HCT116 (cell line): ENCODE data around the gene ATP6V0D1. TPM values are rescaled to one million over a fixed set of nuclear protein-coding genes. Genes with fewer than 3 reads are reported as not detected.

Experiments used
- ATAC-seq: fragments of 200-7000 bp; cut with Tn5 transposase; 2 replicates; pipeline ENCODE4 v1.9.1; 2020; ENCODE audit warnings: mild to moderate bottlenecking, moderate library complexity
- BruUV-seq: library from RNA; stranded (reverse); fragments of 400-500 nt; replicated peaks from 2 replicates; lab custom pipeline; 2021; lab: Mats Ljungman, UMichigan
- CTCF ChIA-PET: fragments of 300-600 bp; sonication (Branson Sonifier 250); formaldehyde crosslinking; loops from one replicate; lab custom pipeline; 2021; ENCODE audit warnings: antibody characterized with exemption; lab: Charles Lee
- POLR2A ChIA-PET: fragments of 300-600, 350-600 bp; sonication (Branson Sonifier 250); formaldehyde crosslinking; loops from one replicate; lab custom pipeline; 2021; ENCODE audit warnings: antibody characterized with exemption; lab: Charles Lee
- RAD21 ChIA-PET, 2 experiments: fragments of 300-600 bp; sonication (Branson Sonifier 250); formaldehyde crosslinking; loops; one replicate each; lab custom pipeline; 2023; ENCODE audit warnings: low total read pairs in 2 of 2; ENCODE audit not compliant: uncharacterized antibody in 2 of 2, unreplicated experiment in 2 of 2, low non-redundant PET in 1 of 2; lab: Charles Lee
- DNase-seq: peaks from one replicate; pipeline ENCODE4 v3.0.0-alpha.2; 2010; ENCODE audit warnings: low read depth, low spot score
- H2AFZ ChIP-seq: fragments of 200-600 bp; shearing (Covaris generic), sonication (generic); 2 replicates; pipeline ENCODE4 v1.6.1; 2017; ENCODE audit warnings: low read depth, mixed run types, mixed read lengths, antibody characterized with exemption, low read length; ENCODE audit not compliant: poor library complexity, severe bottlenecking
- H3K27ac ChIP-seq: 2 replicates; pipeline ENCODE4 v1.5.1; 2012; ENCODE audit warnings: low read depth, low read length
- H3K27me3 ChIP-seq: fragments of 200-600 bp; sonication (generic); 2 replicates; pipeline ENCODE4 v1.6.1; 2016; ENCODE audit warnings: mixed run types, low read length, mixed read lengths; ENCODE audit not compliant: insufficient read depth
- H3K36me3 ChIP-seq, 2 experiments: fragments of 200-500 bp in 1 of 2; fragments of 200-600 bp in 1 of 2; sonication (Bioruptor generic) in 1 of 2; sonication (generic) in 1 of 2; 2 replicates each; pipeline versions ENCODE4 v1.5.1 to v1.6.1; 2014 to 2016; ENCODE audit warnings: low read length in 2 of 2, inconsistent platforms in 1 of 2, mixed read lengths in 1 of 2, mixed run types in 1 of 2; ENCODE audit not compliant: insufficient read depth in 2 of 2, control insufficient read depth in 1 of 2
- H3K4me1 ChIP-seq, 2 experiments: fragments of 200-600 bp in 1 of 2; sonication (generic) in 1 of 2; 2 replicates each; pipeline versions ENCODE4 v1.5.1 to v1.6.1; 2012 to 2017; ENCODE audit warnings: low read length in 2 of 2, inconsistent platforms in 1 of 2, mild to moderate bottlenecking in 1 of 2, mixed read lengths in 1 of 2, mixed run types in 1 of 2, moderate library complexity in 1 of 2; ENCODE audit not compliant: insufficient read depth in 2 of 2, control insufficient read depth in 1 of 2
- H3K4me2 ChIP-seq: fragments of 200-600 bp; sonication (generic); 2 replicates; pipeline ENCODE4 v1.6.1; 2017; ENCODE audit warnings: mixed run types, low read length, mixed read lengths
- H3K4me3 ChIP-seq, 2 experiments: fragments of 200-600 bp in 1 of 2; sonication (generic) in 1 of 2; replicated peaks in 1 of 2; 2 replicates each; pipeline ENCODE4 v1.5.1; 2011 to 2016; ENCODE audit warnings: low read length in 2 of 2, control low read depth in 1 of 2, low read depth in 1 of 2, mild to moderate bottlenecking in 1 of 2, mixed read lengths in 1 of 2, mixed run types in 1 of 2
- H3K79me2 ChIP-seq: fragments of 200-600 bp; sonication (generic); 2 replicates; pipeline ENCODE4 v1.6.1; 2017; ENCODE audit warnings: mild to moderate bottlenecking, mixed run types, low read length, moderate library complexity, mixed read lengths; ENCODE audit not compliant: insufficient read depth
- H3K9ac ChIP-seq: fragments of 200-600 bp; sonication (generic); 2 replicates; pipeline ENCODE4 v1.6.1; 2016; ENCODE audit warnings: low read length, mixed read lengths
- H3K9me2 ChIP-seq: fragments of 200-600 bp; sonication (generic), shearing (Covaris generic); 2 replicates; pipeline ENCODE4 v1.6.1; 2017; ENCODE audit warnings: mixed run types, mild to moderate bottlenecking, moderate library complexity; ENCODE audit not compliant: insufficient read depth
- H3K9me3 ChIP-seq, 2 experiments: fragments of 200-500 bp in 1 of 2; fragments of 200-600 bp in 1 of 2; sonication (Bioruptor generic) in 1 of 2; sonication (generic) in 1 of 2; 2 replicates each; pipeline ENCODE4 v1.6.1; 2014 to 2017; ENCODE audit warnings: low read length in 2 of 2, mixed read lengths in 2 of 2, inconsistent platforms in 1 of 2, low read depth in 1 of 2, mild to moderate bottlenecking in 1 of 2, mixed run types in 1 of 2, moderate library complexity in 1 of 2; ENCODE audit not compliant: control insufficient read depth in 1 of 2, insufficient read depth in 1 of 2
- H4K20me1 ChIP-seq: fragments of 200-600 bp; sonication (generic), shearing (Covaris generic); 2 replicates; pipeline ENCODE4 v1.6.1; 2017; ENCODE audit warnings: mixed run types, mild to moderate bottlenecking, moderate library complexity; ENCODE audit not compliant: insufficient read depth
- CEBPB ChIP-seq: IDR thresholded peaks from 2 replicates; pipeline ENCODE4 v1.6.1; 2012; ENCODE audit warnings: low read depth
- EZH2phosphoT487 ChIP-seq: fragments of 200-600 bp; IDR thresholded peaks from 2 replicates; pipeline ENCODE4 v1.6.1; 2018; ENCODE audit warnings: antibody characterized with exemption, borderline replicate concordance
- FOSL1 ChIP-seq: IDR thresholded peaks from 2 replicates; pipeline ENCODE4 v1.6.1; 2012; ENCODE audit warnings: low read depth
- JUND ChIP-seq: IDR thresholded peaks from 2 replicates; pipeline ENCODE4 v1.6.1; 2012
- POLR2A ChIP-seq: IDR thresholded peaks from 2 replicates; pipeline ENCODE4 v1.7.0; 2011; ENCODE audit warnings: borderline replicate concordance; ENCODE audit not compliant: insufficient read depth, insufficient read length; ENCODE audit errors: extremely low read depth
- RAD21 ChIP-seq: IDR thresholded peaks from 2 replicates; pipeline ENCODE4 v1.6.1; 2012; ENCODE audit warnings: low read depth, mild to moderate bottlenecking
- SIN3A ChIP-seq: IDR thresholded peaks from 2 replicates; pipeline ENCODE4 v1.6.1; 2012; ENCODE audit warnings: low read depth
- SP1 ChIP-seq: IDR thresholded peaks from 2 replicates; pipeline ENCODE4 v1.6.1; 2012; ENCODE audit warnings: low read depth
- SRF ChIP-seq: IDR thresholded peaks from 2 replicates; pipeline ENCODE4 v1.6.1; 2012; ENCODE audit warnings: low read depth
- YY1 ChIP-seq: IDR thresholded peaks from 2 replicates; pipeline ENCODE4 v1.6.1; 2011; ENCODE audit warnings: low read length, low read depth, moderate library complexity, mild to moderate bottlenecking; ENCODE audit not compliant: insufficient replicate concordance; ENCODE audit errors: extremely low read depth
- ZBTB33 ChIP-seq: IDR thresholded peaks from 2 replicates; pipeline ENCODE4 v1.6.1; 2011; ENCODE audit warnings: mild to moderate bottlenecking, low read length, moderate library complexity; ENCODE audit not compliant: insufficient replicate concordance; ENCODE audit errors: extremely low read depth
- ZFX ChIP-seq: fragments of 450-650 bp; IDR thresholded peaks from 2 replicates; pipeline ENCODE4 v1.6.1; 2017
- ZNF274 ChIP-seq: fragments of 200-500 bp; sonication (Bioruptor generic); IDR thresholded peaks from 2 replicates; pipeline ENCODE4 v1.6.1; 2014; ENCODE audit warnings: mild to moderate bottlenecking, low read depth, low read length, inconsistent platforms
- intact Hi-C: fragments of 100-400 bp; cut with micrococcal nuclease; formaldehyde crosslinking; loops from 2 replicates; pipeline ENCODE4 v1.10.0; 2022
- total RNA-seq: library from RNA; stranded (reverse); gene quantifications from one replicate; pipeline ENCODE4 v1.2.1, GENCODE V29; 2021; ENCODE audit not compliant: unreplicated experiment
- TF ChIP-seq, protein P1 (sequence below): IDR thresholded peaks from 2 replicates; pipeline ENCODE4 v1.6.1; 2012; ENCODE audit warnings: low read depth
- TF ChIP-seq, protein P2 (sequence below): IDR thresholded peaks from 2 replicates; pipeline ENCODE4 v1.6.1; 2012
- TF ChIP-seq, protein P3 (sequence below): IDR thresholded peaks from 2 replicates; pipeline ENCODE4 v1.6.1; 2012

The ATP6V0D1 gene
- total RNA-seq, 1 experiment from 2014 or later: 36.6 TPM

GRCh38 chr16:67466581-67466980 is 14.4 kb downstream of the ATP6V0D1 start:
- H3K36me3 ChIP-seq: no peaks in the 10 kb centered on the region
- intact Hi-C loops: loop anchor here (1.0 to 2.0 kb wide), 2 partner anchors 118 to 512 kb away; no protein-coding TSS in a partner anchor
- no peak overlapping the region for H3K27ac ChIP-seq
- H4K20me1 ChIP-seq: no peaks in the 10 kb centered on the region
- H3K4me1 ChIP-seq: peaks cover 6 to 19% of the 10 kb centered on the region in 2 experiments; a peak in 3 of 4 replicates
- no peaks in the 10 kb centered on the region for H3K9me2 ChIP-seq
- no peak overlapping the region for H3K4me3 ChIP-seq
- no peaks in the 10 kb centered on the region for H3K27me3 ChIP-seq
- H3K79me2 ChIP-seq: peaks cover 10% of the 10 kb centered on the region; the same call in 1 of the 2 replicates
- RAD21 ChIA-PET: interaction anchor here in 1 of 2 experiments (1.3 to 2.3 kb wide), 2 partner anchors 24 to 38 kb away, joined by 3 to 11 read pairs; no protein-coding TSS in a partner anchor
- POLR2A ChIA-PET: no interaction called here
- H3K9me3 ChIP-seq: no peaks in the 10 kb centered on the region
- H2AFZ ChIP-seq: no peak overlapping the region
- H3K4me2 ChIP-seq: no peak overlapping the region
- ATAC-seq: no peak
- BruUV-seq: no TSS peak
- CTCF ChIA-PET: interaction anchor here (1.3 to 3.4 kb wide), 3 partner anchors 10 to 39 kb away, joined by 6 to 16 read pairs (median 15); partner anchors contain the start of gene ATP6V0D1
- no peak for DNase-seq
- TF ChIP-seq CEBPB (no peak), SIN3A (no peak), SP1 (no peak), ZFX (no peak), POLR2A (no peak), SRF (no peak), EZH2phosphoT487 (no peak), RAD21 (no peak), ZBTB33 (no peak), ZNF274 (no peak), YY1 (no peak), JUND (no peak), FOSL1 (no peak)
- TF ChIP-seq, protein P1, sequence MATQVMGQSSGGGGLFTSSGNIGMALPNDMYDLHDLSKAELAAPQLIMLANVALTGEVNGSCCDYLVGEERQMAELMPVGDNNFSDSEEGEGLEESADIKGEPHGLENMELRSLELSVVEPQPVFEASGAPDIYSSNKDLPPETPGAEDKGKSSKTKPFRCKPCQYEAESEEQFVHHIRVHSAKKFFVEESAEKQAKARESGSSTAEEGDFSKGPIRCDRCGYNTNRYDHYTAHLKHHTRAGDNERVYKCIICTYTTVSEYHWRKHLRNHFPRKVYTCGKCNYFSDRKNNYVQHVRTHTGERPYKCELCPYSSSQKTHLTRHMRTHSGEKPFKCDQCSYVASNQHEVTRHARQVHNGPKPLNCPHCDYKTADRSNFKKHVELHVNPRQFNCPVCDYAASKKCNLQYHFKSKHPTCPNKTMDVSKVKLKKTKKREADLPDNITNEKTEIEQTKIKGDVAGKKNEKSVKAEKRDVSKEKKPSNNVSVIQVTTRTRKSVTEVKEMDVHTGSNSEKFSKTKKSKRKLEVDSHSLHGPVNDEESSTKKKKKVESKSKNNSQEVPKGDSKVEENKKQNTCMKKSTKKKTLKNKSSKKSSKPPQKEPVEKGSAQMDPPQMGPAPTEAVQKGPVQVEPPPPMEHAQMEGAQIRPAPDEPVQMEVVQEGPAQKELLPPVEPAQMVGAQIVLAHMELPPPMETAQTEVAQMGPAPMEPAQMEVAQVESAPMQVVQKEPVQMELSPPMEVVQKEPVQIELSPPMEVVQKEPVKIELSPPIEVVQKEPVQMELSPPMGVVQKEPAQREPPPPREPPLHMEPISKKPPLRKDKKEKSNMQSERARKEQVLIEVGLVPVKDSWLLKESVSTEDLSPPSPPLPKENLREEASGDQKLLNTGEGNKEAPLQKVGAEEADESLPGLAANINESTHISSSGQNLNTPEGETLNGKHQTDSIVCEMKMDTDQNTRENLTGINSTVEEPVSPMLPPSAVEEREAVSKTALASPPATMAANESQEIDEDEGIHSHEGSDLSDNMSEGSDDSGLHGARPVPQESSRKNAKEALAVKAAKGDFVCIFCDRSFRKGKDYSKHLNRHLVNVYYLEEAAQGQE: no peak
- TF ChIP-seq, protein P2, sequence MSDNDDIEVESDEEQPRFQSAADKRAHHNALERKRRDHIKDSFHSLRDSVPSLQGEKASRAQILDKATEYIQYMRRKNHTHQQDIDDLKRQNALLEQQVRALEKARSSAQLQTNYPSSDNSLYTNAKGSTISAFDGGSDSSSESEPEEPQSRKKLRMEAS: no peak
- TF ChIP-seq, protein P3, sequence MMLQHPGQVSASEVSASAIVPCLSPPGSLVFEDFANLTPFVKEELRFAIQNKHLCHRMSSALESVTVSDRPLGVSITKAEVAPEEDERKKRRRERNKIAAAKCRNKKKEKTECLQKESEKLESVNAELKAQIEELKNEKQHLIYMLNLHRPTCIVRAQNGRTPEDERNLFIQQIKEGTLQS: no peak
- no peak overlapping the region for H3K9ac ChIP-seq
